ENCODE results near the gene CEP162.

DNA sequence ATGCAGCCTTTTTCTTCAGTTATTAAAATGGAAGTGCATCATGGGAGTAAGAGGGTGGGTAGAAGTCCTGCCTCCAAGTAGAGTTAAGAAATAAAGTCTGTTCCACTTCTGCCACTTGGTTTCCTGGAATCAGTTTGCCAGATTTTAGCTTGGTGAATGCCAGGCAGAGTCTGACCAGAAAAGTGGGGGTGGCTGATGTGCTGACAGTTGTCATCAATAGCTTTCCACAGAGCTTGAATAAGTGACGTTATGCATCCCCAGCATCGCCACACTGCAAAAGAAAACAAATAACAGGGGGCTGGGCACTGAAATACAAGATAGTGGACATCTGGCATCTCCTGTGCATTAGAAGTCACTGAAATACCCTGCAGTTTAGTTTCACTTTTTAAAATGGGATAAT lies 30.8 kb upstream of the CEP162 start:
- TF ChIP-seq POLR2A (IDR thresholded peaks at IDR 0.05; ENCODE audit: low read depth, low read length) (no peak), SPI1 (IDR thresholded peaks at IDR 0.05; ENCODE audit: low read depth, low read length) (no peak), POLR2AphosphoS5 (IDR thresholded peaks at IDR 0.05; ENCODE audit: low read depth, low read length) (no peak), TAF1 (IDR thresholded peaks at IDR 0.05; ENCODE audit: low read depth, low read length) (no peak), PAX5 (IDR thresholded peaks at IDR 0.05; ENCODE audit: insufficient read depth, low read length, severe bottlenecking) (no peak)
